ENCODE measurements around the gene TTC24.

DNA sequence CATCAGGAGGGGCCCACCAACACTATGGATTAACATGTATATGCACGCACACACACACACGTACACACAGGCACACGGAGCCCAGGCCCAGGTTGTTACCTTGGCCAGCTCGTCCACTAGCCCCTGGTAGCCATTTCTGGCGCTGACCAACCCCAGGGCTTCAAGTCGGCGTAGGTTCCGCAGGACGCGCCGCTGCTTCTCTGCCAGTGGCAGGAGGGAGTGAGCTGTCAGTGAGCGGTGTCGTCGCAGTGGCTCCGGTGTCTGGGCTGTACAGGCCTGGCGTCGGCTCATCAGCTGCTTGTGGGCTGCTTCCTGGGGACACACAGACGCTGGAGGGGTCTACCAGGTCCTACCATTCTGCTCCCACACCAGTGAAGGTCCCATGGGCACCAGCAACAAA, 49.5 kb upstream of the TTC24 start:
- TF ChIP-seq, protein P1, sequence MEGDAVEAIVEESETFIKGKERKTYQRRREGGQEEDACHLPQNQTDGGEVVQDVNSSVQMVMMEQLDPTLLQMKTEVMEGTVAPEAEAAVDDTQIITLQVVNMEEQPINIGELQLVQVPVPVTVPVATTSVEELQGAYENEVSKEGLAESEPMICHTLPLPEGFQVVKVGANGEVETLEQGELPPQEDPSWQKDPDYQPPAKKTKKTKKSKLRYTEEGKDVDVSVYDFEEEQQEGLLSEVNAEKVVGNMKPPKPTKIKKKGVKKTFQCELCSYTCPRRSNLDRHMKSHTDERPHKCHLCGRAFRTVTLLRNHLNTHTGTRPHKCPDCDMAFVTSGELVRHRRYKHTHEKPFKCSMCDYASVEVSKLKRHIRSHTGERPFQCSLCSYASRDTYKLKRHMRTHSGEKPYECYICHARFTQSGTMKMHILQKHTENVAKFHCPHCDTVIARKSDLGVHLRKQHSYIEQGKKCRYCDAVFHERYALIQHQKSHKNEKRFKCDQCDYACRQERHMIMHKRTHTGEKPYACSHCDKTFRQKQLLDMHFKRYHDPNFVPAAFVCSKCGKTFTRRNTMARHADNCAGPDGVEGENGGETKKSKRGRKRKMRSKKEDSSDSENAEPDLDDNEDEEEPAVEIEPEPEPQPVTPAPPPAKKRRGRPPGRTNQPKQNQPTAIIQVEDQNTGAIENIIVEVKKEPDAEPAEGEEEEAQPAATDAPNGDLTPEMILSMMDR (IDR thresholded peaks at IDR 0.05), result no peak
- TF ChIP-seq EP300 (IDR thresholded peaks at IDR 0.05) (no peak), POLR2A (IDR thresholded peaks at IDR 0.05) (no peak)
